Testis (tissue), 2 donors: Measurements from ENCODE around the gene CD96.

Source experiments
- CTCF ChIP-seq, 3 experiments: fragments of 450-650 bp in 2 of 3; fragments of 200-600 bp in 1 of 3; sonication (generic) in 1 of 3; IDR thresholded peaks; one replicate each; pipeline ENCODE4 v1.5.1; 2016 to 2019; ENCODE audit warnings: antibody characterized with exemption in 3 of 3, mild to moderate bottlenecking in 2 of 3, moderate library complexity in 1 of 3
- POLR2A ChIP-seq: fragments of 450-650 bp; IDR thresholded peaks from one replicate; pipeline ENCODE4 v1.6.1; 2017; ENCODE audit warnings: antibody characterized with exemption, mild to moderate bottlenecking, moderate library complexity

GRCh38 chr3:111604119-111604518, 62.1 kb downstream of the CD96 start:
- no peak for TF ChIP-seq CTCF (IDR thresholded peaks at IDR 0.05)
- no peak for TF ChIP-seq POLR2A
